GM11168 (cell line): Measurements from ENCODE around the gene POLR3G.

Source experiments
- in situ Hi-C: fragments of 300-500 bp; cut with MboI; formaldehyde crosslinking; loops from one replicate; pipeline ENCODE4 v1.12.0; 2022; ENCODE audit warnings: low sequenced_read_pairs; ENCODE audit not compliant: unreplicated experiment

Gene POLR3G

DNA sequence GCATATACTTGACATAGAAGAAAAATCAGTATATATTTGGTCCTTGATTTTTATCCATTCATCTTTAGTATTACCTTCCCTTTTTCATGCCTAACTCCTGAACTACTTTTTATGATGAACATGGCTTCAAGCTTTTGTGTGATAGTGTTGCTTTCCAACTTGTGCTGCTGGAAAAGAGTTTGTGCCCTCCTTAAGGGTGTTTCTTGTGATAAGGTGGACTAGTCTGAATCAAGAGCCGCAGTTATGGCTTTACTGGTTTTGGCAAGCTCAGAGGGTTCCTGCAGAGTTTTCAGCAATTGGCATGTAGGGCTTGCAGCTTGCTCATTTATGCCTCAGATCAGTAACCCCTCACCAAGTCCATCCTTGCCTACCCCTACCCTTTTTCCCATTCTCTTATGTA, 20.5 kb downstream of the POLR3G start:
- in situ Hi-C loops: no loop called here

DNA sequence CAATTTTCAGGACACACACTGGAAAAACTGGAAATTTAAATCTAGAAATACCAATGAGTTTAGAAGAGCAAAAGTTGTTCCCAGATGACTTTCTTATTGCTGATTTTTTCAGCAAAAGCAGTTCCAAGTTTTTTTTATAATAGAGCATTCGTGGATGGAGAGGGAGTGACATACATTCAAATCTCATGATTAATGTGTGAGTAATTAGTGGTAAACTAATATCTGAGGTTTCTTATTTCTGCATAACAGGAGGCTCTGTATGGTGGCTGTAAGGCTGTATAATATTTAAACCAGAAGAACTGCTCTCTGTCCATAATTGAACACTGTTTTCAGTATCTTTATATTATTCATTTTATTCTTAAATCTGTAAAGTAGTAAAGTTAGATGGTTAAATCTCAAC, 28.9 kb downstream of the POLR3G start:
- in situ Hi-C loops: no loop called here

DNA sequence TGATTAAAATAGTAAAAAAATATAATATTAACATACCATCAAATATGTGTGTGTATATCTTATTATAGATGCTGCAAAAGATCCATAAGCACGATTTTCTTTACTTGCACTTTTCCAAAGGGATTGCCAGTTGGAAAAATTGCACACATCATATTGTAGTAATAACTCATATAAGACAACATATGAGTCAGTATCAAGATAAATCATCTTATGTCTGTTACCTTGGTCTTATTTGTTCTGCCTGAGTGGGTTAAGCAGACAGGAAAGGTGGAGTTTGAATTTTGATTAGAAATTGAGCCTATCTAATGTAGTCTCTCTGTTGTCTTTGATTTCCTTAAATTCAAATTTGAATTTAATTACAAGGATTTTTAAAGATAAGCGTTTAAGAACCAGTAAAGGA, 30.1 kb downstream of the POLR3G start:
- in situ Hi-C loops: no loop called here

DNA sequence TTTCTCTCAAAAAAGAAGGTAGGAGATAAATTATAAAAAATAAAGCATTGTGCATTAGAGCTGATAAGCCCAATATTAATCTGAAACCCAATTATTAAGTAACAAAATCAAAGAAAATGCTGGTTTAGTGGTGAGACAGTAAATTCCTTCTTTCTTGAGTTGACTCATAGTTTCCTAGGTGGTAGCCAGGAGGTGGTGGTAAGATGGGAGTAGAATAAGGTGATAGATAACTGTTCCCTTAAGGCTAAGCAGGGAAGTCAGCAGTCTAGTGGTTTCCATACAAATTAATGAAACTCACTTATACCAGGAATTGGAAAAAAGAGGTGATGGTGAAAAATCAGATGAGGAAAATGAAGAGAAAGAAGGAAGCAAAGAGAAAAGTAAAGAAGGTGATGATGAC, 31.6 kb downstream of the POLR3G start:
- in situ Hi-C loops: no loop called here

DNA sequence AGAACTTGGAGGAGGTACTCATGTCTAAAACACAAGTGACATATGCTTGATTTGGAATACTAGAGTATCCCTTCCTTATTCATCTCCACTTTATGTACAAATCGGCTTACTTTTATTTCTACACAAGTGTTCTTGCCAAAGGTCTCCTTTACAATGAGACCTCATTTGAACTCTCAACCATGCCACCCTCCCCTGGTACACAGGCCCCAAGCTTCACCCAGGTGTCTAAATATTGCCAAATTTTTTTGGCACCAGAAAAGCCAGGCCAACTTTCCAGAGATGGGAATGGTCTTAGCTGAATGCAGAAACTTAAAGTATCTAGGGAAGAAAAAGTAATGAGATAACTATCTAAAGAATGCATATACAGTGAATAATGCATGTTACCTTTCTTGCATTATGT, 35.8 kb downstream of the POLR3G start:
- in situ Hi-C loops: no loop called here

DNA sequence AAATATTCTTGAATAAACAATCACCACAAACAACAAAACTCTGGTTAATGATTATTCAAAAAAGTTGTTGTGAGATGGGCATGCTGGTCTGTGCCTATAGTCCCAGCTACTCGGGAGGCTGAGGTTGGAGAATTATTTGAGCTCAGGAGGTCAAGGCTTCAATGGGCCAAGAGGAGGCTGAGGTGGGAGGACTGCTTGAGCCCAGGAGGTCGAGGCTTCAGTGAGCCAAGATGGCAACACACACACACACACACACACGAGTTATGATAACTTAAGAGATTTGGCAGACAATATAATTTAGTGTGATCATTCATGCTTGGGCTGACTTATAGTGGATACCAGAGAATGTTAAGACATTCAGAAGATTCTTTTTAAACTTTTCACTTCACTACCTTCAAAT, 39.9 kb downstream of the POLR3G start:
- in situ Hi-C loops: no loop called here

DNA sequence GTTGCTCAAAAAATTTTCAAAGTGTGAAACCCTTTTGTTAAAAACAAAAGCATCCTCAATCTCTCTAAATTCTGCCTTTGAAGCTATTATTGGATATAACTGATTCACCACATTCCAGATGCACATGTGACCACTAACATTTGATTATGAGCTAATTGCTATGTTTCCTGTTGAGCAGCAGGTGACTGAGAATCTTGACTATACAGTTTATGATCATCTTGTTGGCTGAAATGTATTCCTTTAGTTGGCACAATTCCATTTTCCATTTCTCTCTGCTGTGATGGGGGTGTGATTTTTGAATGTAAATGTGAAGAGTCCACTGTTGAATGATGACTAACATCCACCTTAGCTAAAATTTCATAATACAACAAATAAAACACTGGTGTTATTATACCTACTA, 44.0 kb downstream of the POLR3G start:
- in situ Hi-C loops: no loop called here

DNA sequence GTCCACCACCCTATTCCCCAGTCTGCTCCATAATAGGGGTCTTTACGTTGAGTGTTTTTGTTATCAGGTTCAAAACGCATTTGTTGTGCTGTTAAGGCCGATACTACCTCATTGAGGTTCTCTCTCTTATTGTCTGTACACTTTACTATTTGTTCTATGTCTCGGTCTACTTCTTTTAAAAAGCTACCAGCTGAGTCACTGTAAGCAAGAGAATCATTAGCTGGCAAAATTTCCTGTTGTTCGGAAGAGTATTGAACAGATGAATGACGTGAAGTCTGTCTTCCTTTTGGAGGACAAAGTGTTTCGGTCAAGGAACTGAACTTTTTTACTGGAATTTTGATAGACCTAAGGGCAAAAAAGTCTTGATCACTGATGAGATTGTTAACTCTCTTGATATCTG, 44.4 kb downstream of the POLR3G start:
- in situ Hi-C loops: no loop called here

DNA sequence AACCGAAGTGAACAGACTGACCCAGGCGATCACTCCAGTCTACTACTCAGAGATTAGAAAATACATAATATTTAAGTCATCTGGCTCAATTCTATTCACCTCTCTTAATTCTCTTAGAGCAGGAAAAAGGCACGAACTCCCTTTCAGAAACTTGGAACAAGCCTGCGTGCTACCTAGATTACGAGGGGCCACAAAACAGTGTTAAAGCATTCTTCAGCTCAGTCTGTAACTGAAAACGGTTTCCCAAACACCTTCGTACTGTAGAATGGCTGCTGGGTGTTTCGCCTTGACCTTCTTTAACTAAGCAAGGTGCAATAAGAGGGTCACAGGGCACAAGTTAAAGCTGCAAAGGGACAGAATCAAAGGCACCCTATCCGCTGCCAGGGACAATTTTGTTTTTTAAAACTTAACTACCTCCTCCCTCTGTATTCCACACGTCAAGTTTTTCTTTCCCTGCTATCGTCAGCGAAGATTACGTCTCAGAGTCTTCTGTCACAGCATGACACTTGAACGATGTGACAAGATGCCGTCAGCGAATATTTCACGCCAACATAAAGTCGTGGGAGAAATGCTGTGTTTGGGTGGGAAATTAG, 54.0 kb downstream of the POLR3G start:
- in situ Hi-C loops: no loop called here

DNA sequence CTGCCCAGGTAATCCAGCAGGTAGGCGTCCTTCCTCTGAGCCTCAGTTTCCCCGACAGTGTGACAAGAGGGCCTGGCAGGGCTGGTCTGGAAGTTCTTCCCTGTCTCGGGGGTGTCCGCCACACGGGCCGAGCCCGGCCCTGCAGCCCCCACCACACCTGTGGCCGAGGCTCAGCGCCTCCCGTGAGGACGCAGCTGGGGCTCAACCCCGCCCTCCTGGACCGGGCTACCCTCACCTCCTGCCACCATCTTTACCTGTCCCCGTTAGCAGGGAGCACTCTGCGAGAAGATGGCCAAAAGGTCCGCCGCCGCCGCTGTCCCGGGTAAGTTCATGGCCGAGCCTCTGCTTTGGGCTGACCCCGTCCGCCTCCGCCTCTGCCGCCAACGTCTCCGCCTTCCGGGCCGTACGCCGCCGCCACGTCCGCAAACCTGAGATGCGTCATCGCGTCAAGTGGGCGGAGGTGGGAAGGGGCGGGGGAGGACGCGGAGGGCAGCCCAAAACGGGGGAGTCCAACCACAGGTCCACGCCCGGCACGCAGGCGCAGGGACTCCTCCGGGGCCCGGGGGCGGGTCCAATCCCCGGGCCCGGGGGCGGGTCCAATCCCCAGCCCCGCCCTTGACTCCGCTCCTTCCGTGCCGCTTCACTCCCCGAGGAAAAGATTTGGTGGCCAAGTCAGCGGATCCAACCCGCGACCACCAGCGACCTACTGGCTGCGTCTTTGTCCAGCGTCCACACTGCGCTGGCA, 54.7 kb downstream of the POLR3G start, which contains the start of gene LYSMD3:
Gene LYSMD3 (minus strand): TSS at position 391 of the 745 bp plus-strand sequence. CDS start 4,295 bp downstream, outside the sequence.
- in situ Hi-C loops: no loop called here

DNA sequence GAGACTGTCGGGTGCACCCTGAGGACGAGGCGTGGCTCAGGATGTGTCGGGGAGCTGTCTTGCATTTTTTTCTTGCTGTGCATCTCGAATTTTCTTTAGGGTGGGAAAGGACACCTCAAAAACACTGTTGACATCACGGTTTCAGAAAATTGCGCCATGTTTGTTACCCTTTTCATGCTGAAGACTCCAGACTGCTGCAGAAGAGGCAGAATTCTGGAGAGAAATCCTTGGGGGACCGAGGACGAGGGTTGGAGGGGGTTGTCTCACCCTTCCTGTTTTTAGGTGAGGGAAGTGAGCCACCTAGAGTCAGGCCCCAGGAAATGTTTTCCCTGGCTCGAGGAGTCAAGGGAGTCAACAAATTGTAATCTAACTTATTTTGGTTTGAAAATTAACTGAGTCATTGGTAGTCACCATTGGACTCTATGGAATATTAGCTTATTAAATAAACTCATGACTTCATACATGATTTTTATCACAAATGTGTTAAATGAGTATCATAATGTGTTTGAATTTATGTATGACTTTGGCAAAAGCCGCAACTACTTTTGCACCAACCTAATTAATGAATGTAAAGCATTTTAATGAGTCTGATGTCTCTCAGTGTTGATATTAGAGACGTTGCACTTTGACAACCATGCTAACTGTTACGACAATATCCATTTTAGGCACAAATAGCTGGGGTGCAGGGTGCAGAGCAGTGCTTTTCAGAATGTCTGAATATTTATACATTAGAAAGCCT, 55.4 kb downstream of the POLR3G start:
- in situ Hi-C loops: no loop called here

DNA sequence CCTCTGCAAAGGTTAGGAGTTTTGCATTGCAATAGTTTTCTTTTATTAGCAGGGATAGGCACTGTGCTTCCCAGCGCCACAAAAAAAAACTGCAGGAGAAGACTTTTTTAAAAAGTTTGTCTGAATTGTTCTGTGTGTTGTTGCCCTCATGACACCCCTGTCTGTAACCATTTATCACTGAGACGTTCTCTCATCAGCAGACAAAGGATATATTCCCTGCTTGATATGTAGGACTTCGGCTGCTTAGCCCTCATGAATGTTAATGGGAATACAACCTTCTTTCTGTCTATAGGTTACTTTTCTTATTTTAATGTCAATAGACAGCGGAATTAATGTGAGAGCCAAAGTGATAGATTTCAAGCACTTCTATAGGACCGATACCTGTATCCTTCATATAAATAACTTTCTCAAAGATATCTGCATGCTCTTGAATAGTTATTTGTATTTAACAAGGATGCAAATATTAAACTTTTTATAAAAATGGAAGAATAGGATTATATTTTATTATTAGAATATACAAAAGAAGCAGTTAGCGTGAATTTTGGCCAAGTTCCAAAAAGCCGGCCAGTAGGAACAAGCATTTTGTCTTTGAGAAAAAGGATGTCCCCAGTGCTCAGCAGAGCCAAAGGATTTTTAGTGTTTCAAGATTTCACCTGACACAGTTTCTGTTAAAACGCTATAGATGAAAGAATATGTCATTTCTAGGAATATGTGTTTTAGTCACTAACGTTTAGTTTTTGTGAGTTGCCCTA, 56.2 kb downstream of the POLR3G start:
- in situ Hi-C loops: no loop called here

DNA sequence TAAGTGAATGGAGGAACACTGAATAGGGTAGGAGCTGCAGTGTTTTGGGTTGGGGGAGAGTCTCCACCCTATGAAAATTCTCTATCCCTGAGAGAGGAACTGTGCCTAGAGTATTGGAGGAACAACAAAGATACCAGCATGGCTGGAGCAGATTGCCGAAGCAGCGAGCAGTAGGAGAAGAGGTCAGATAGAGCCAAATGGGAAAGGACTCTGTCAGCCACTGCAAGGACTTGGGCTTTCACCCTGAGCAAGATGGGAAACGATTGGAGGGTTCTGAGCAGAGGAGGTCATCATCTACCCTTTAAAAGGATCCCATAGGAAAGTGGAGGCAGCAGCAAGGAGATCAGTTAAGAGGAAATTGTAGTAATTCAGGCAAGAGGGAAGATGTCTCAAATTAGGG, 59.1 kb downstream of the POLR3G start:
- in situ Hi-C loops: no loop called here

DNA sequence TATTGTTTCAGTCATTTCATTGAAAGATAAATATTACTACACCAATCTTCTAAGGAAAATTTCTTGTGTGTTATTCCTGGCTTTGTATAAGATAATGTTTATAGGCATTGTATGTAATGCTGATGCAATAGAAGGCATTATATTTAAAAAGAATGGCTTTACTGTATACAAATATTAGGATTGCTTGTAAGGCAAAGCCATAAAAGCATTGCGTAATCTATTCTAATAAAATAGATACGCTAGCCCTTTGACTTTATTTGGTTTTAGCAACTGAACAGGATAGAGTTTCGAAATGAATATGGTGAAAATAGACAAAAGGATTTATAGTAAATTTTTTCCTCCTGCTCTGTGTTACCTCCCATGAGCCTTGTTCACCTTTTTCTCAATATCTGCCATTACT, 60.3 kb downstream of the POLR3G start:
- in situ Hi-C loops: no loop called here

DNA sequence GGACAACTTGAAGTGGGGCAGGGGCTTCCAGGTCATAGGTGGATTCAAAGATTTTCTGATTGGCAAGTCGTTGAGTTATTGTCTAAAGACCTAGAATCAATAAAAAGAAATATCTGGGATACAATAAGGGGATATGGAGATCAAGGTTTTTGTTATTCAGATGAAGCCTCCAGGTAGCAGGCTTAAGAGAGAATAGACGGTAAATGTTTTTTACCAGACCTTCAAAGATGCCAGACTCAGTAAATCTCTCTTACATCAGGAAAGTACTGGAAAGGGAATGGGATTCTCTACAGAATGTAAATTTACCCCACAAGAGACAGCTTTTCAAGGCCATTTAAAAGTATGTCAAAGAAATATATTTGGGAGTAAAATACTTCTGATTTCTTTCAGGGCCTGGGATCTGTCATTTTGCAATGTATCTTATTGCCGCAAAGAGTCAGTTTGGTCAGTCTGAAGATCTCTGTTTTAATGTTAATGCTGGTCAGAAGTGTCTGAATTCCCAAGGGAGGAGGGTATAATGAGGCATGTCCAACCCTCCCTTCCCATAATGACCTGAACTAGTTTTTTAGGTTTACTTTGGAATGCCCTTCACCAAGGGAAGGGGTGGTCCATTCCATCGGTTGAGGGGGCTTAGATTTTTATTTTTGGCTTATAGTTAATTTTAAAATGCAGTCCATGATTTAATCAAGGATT, 68.3 kb downstream of the POLR3G start:
- in situ Hi-C loops: no loop called here

DNA sequence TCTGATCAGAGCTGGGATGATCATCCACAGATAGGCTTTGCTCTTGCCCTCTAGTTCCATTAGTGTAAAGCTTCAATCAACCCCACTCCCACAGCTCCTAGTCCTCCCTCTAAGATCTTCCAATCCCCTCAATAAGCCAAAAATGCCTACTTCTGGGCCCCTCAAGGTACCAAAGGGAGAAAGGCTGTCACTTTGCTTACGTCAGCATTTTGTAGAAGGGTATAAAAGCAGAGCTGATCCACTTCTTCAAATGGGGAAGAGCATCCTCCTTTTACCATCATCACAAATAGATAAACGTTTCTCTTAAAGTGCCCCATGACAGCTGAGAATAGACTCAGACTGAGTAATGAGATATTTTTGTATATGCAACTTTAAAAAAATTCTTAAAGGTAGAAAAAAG, 70.8 kb downstream of the POLR3G start:
- in situ Hi-C loops: no loop called here

DNA sequence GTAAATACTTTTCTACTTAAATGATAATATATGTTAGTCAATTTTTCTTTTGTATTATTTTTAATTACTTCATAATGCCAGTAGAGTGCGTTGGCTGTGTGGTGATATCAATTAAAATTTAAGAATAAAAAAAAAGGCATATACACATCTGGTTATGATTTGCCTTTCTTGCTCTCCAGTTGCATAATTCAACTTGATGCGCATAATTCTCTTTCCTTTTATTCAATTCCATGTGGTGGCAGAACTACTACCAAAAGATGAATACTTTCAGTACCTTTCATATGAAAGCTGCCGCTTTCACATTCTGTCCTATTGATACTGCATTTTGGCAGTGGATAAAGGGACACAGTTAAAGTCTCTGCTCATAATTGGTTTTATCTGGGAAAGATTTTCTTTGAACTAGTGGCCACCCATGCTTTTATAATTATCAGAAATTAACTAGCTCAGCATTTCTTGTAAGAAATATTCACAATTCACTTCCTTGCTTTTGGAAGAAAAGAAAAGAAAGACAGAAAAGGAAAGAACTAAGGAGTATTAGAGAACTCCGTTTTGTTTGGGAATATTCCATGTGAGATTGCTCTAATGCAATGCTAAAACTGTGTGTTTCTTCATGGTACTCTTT, 71.7 kb downstream of the POLR3G start:
- in situ Hi-C loops: no loop called here

DNA sequence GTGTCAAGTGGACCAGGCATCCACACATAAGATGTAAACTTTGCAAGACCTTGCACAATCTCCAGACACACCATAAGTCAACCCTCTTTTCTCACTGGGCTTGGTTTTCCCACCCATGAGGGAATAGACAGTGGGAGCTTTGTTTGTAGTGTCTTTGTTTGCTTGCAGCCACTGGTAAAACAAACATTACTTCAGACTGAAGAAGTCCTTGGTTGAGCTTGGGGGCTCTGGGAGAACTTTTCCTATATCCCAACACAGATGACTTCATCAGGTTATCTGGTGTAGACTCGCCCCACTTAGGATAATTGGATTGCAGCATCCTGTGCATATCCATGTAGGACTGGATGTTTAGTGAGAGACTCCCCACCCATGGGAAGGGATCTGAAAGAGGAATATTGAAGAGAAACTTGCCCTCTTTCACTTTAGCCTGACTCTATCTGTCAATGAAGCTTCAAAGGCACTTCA, 72.4 kb downstream of the POLR3G start:
- in situ Hi-C loops: no loop called here

DNA sequence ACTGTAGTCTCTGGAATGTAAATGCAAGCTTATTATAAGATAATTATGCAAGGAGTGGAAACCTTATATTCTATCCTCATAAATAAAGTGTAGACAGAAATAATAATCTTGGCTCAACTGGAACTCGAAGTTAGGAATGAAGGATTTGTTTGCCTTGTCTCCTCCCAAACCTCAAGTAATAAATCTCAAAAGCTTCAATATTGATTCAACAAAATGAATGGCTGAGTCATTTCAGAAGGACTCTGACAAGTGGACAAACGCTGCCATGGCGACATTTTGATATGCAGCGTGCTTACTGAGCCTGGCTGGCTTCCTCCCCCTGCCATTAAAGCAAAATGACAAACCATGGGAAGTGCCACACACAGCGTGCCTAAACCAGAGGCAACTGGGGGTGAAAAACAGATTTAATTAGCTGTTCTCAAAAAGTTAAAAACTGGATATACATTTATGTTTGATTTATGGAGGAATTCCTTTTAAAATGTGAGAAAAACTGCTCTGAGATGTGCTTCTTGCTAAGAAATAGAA, 73.5 kb downstream of the POLR3G start:
- in situ Hi-C loops: no loop called here
